RWPE1 (cell line): ENCODE measurements around the gene RNF217.
"Not testable (repeated sequence)": the region's sequence is repeated elsewhere in the genome, so short reads cannot be mapped to it uniquely, and the experiment has no call there.

ENCODE experiments used
- CTCF ChIA-PET: fragments of 350-600 bp; sonication (Branson Sonifier 250); formaldehyde crosslinking; extraction: SDS; loops from one replicate; lab custom pipeline; 2021; lab: Yijun Ruan, JAX
- POLR2A ChIA-PET: fragments of 400-600 bp; formaldehyde crosslinking; extraction: SDS; loops from one replicate; lab custom pipeline; 2020; ENCODE audit warnings: antibody characterized with exemption; ENCODE audit not compliant: low non-redundant PET; lab: Yijun Ruan, JAX
- DNase-seq: peaks from one replicate; pipeline ENCODE4 v3.0.0; 2012; ENCODE audit warnings: low spot score
- H3K27ac ChIP-seq: fragments of 450-650 bp; 2 replicates; pipeline ENCODE4 v1.5.1; 2017
- TF ChIP-seq, protein P1 (sequence below): fragments of 450-650 bp; conservative IDR thresholded peaks from 2 replicates; pipeline ENCODE4 v1.5.1; 2017; ENCODE audit warnings: low read depth, mild to moderate bottlenecking

RNF217 gene

DNA sequence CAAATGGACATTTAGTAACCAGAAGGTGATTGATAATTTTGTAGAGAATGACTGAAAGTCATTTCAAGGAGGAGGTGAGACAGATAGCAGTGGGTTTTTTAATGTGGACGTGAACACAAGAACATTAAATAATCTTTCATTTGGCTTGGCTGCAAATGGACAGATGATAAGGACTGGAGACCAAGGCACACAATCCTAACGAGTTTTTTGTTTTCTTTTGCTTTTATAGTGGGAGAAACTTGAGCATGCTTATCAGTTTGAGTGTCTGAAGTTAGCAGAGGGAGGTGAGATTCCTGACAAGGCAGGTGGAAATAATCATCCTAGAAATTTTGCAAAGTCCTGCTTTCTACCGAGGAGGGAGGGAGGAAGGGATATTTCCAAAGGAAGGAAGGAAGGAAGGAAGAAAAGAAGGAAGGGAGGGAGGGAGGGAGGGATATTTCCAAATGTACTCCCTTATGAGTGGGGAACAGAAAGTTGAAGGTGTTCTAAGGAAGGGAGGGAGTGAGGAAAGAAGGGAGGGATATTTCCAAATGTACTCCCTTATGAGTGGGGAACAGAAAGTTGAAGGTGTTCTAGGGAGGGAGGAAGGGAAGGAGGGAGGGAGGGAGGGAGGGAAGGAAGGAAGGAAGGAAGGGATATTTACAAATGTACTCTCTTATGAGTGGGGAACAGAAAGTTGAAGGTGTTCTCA, 63.1 kb downstream of the RNF217 start:
- ChIA-PET POLR2A (no interaction called here), CTCF (interaction anchor here (0.6 kb wide), 1 partner anchor 772 kb away, joined by 3 read pairs; no protein-coding TSS in a partner anchor)
- TF ChIP-seq, protein P1, sequence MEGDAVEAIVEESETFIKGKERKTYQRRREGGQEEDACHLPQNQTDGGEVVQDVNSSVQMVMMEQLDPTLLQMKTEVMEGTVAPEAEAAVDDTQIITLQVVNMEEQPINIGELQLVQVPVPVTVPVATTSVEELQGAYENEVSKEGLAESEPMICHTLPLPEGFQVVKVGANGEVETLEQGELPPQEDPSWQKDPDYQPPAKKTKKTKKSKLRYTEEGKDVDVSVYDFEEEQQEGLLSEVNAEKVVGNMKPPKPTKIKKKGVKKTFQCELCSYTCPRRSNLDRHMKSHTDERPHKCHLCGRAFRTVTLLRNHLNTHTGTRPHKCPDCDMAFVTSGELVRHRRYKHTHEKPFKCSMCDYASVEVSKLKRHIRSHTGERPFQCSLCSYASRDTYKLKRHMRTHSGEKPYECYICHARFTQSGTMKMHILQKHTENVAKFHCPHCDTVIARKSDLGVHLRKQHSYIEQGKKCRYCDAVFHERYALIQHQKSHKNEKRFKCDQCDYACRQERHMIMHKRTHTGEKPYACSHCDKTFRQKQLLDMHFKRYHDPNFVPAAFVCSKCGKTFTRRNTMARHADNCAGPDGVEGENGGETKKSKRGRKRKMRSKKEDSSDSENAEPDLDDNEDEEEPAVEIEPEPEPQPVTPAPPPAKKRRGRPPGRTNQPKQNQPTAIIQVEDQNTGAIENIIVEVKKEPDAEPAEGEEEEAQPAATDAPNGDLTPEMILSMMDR: no peak

DNA sequence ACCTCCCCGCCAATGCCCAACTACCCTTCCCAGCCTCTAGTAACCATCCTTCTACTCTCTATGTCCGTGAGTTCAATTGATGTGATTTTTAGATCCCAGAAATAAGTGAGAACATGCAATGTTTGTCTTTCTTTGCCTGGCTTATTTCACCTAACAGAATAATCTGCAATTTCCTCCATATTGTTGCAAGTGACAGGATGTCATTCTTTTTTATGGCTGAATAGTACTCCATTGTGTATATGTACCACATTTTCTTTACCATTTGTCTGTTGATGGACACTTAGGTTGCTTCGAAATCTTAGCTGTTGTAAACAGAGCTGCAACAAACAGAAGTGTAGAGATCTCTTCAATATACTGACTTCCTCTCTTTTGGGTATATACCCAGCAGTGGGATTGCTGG, 65.0 kb downstream of the RNF217 start:
- ChIA-PET CTCF (no interaction called here), POLR2A (no interaction called here)
- no peak overlapping the region for H3K27ac ChIP-seq
- TF ChIP-seq, protein P1: no peak
- DNase-seq: no peak

More for the DNA sequence above, 63.1 kb downstream of the RNF217 start:
- H3K27ac ChIP-seq: no peak overlapping the region
- no peak for DNase-seq

DNA sequence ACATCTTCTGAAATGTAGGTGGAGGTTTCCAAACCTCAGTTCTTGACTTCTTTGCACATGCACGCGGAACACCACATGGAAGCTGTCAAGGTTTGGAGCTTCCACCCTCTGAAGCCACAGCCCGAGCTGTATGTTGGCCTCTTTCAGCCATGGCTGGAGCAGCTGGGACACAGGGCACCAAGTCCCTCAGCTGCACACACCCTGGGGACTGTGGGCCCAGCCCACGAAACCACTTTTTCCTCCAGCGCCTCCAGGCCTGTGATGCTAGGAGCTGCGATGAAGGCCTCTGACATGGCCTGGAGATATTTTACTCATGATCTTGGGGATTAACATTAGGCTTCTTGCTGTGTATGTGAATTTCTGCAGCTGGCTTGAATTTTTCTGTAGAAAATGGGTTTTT, 68.7 kb downstream of the RNF217 start:
- ChIA-PET CTCF (no interaction called here), POLR2A (no interaction called here)
- H3K27ac ChIP-seq: no peak overlapping the region
- no peak for DNase-seq
- TF ChIP-seq, protein P1: no peak

DNA sequence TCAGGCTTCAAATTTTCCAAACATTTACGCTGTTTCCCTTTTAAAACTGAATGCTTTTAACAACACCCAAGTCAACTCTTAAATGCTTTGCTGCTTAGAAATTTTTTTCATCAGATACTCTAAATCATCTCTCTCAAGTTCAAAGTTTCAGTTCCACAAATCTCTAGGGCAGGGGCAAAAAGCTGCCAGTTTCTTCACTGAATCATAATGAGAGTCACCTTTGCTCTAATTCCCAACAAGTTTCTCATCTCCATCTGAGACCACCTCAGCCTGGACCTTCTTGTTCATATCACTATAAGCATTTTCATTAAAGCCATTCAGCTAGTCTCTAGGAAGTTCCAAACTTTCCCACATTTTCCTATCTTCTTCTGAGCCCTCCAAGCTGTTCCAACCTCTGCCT, 69.1 kb downstream of the RNF217 start:
- no peak for DNase-seq
- TF ChIP-seq, protein P1: no peak
- ChIA-PET CTCF (no interaction called here), POLR2A (no interaction called here)
- no peak overlapping the region for H3K27ac ChIP-seq

DNA sequence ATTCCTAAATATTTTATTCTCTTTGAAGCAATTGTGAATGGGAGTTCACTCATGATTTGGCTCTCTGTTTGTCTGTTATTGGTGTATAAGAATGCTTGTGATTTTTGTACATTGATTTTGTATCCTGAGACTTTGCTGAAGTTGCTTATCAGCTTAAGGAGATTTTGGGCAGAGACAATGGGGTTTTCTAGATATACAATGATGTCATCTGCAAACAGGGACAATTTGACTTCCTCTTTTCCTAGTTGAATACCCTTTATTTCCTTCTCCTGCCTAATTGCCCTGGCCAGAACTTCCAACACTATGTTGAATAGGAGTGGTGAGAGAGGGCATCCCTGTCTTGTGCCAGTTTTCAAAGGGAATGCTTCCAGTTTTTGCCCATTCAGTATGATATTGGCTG, 72.7 kb downstream of the RNF217 start:
- POLR2A ChIA-PET, DNase-seq, H3K27ac ChIP-seq: not testable (repeated sequence)
- CTCF ChIA-PET: interaction anchor here (0.6 kb wide), 1 partner anchor 89 kb away, joined by 3 read pairs; no protein-coding TSS in a partner anchor

DNA sequence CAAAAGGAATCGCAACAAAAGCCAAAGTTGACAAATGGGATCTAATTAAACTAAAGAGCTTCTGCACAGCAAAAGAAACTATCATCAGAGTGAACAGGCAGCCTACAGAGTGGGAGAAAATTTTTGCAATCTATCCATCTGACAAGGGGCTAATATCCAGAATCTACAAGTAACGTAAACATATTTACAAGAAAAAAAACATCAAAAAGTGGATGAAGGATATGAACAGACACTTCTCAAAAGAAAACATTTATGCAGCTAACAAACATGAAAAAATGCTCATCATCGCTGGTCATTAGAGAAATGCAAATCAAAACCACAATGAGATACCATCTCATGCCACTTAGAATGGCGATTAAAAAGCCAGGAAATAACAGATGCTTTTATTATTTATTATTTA, 74.2 kb downstream of the RNF217 start:
- H3K27ac ChIP-seq, POLR2A ChIA-PET, DNase-seq: not testable (repeated sequence)
- CTCF ChIA-PET: interaction anchor here (0.6 kb wide), 1 partner anchor 43 kb away, joined by 4 read pairs; no protein-coding TSS in a partner anchor

DNA sequence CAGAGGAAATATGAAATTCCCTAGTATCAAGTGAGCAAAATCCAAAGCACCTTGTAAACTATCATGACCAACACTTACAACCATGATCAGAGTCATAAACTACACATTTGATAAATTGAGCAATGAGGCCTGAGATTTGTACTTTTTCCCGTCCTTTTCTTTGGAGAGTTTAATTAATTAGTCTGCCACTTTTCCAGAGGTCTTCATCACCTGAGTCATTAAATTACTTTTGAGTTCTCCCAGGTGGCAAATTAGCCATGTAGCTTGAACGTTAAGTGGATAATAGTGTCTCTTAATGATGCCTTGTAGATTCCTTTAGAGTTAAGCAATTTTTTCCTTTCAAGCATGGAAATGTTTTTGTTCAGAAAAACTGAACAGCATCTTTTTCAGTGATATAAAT, 75.6 kb downstream of the RNF217 start:
- CTCF ChIA-PET: interaction anchor here (0.6 kb wide), 1 partner anchor 22 kb away, joined by 3 read pairs; no protein-coding TSS in a partner anchor
- POLR2A ChIA-PET: no interaction called here
- no peak overlapping the region for H3K27ac ChIP-seq
- TF ChIP-seq, protein P1: no peak
- DNase-seq: no peak
